HCT116 (cell line): ENCODE results near the gene GPT2.

Source experiments
- JUND ChIP-seq: IDR thresholded peaks from 2 replicates; pipeline ENCODE4 v1.6.1; 2012
- RAD21 ChIP-seq: IDR thresholded peaks from 2 replicates; pipeline ENCODE4 v1.6.1; 2012; ENCODE audit warnings: low read depth, mild to moderate bottlenecking
- TF ChIP-seq, protein P1 (sequence below), 3 experiments: fragments of 200-600 bp in 1 of 3; sonication (generic) in 1 of 3; IDR thresholded peaks in 2 of 3; conservative IDR thresholded peaks in 1 of 3; 2 replicates each; pipeline ENCODE4 v1.5.1; 2012 to 2017; ENCODE audit warnings: low read depth in 2 of 3, low read length in 2 of 3, antibody characterized with exemption in 1 of 3, borderline replicate concordance in 1 of 3, control low read depth in 1 of 3, mild to moderate bottlenecking in 1 of 3, mixed read lengths in 1 of 3, mixed run types in 1 of 3, moderate library complexity in 1 of 3; ENCODE audit not compliant: insufficient read depth in 1 of 3

DNA sequence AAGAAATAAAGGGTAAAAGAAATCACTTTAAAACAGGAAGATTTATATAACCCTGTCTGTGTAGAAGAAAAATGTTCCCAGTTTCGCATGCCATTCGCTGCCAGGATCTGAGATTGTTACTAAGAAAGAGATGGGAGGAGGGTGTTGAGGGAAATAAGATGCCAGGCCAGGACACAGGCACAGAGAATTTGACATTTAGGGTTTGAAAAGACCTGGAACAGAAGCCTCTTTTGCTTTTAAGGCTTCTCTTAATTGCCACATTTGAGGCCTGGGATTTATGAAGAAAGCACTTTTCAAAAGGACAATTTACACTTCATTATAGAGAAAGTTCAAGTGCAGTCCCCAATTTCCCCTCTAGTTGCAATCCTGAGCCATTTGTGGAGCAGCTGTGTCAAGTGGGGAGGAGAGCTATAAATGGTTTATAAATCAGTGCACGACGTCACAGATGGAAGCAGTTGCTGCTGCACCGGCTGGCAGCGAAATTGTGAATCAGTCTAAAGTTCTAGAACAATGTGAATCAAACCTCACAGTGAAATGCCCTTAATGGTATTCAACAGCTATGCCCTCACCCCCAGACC, 26.7 kb upstream of the GPT2 start:
- TF ChIP-seq, protein P1, sequence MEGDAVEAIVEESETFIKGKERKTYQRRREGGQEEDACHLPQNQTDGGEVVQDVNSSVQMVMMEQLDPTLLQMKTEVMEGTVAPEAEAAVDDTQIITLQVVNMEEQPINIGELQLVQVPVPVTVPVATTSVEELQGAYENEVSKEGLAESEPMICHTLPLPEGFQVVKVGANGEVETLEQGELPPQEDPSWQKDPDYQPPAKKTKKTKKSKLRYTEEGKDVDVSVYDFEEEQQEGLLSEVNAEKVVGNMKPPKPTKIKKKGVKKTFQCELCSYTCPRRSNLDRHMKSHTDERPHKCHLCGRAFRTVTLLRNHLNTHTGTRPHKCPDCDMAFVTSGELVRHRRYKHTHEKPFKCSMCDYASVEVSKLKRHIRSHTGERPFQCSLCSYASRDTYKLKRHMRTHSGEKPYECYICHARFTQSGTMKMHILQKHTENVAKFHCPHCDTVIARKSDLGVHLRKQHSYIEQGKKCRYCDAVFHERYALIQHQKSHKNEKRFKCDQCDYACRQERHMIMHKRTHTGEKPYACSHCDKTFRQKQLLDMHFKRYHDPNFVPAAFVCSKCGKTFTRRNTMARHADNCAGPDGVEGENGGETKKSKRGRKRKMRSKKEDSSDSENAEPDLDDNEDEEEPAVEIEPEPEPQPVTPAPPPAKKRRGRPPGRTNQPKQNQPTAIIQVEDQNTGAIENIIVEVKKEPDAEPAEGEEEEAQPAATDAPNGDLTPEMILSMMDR (IDR thresholded peaks at IDR 0.05 in 2 of 3, conservative IDR thresholded peaks at IDR 0.05 in 1 of 3; ENCODE audit: borderline replicate concordance in 1 of 3, insufficient read depth in 1 of 3, low read depth in 2 of 3, low read length in 2 of 3): peak; percentile 20 to 49 (median 30); a peak in 5 of 6 replicates
- TF ChIP-seq RAD21 (peak; percentile 47; the same call in 1 of the 2 replicates), JUND (no peak)
